Fibroblast of lung (primary cell): ENCODE results near the gene USP6NL. TPM values are rescaled to one million over a fixed set of nuclear protein-coding genes. Genes with fewer than 3 reads are reported as not detected.

Source experiments
- DNase-seq, 2 donors: peaks; one replicate each; pipeline versions ENCODE4 v3.0.0 to v3.0.0-alpha.2; 2010; ENCODE audit warnings: low read depth in 2 of 2
- H2AFZ ChIP-seq: 2 replicates; pipeline ENCODE4 v1.5.1; 2012; ENCODE audit warnings: low read length, control low read depth, inconsistent platforms
- H3K27ac ChIP-seq: 2 replicates; pipeline ENCODE4 v1.5.1; 2011; ENCODE audit warnings: low read length, control low read depth; ENCODE audit not compliant: insufficient read depth
- H3K27me3 ChIP-seq: 2 replicates; pipeline ENCODE4 v1.5.1; 2011; ENCODE audit warnings: mild to moderate bottlenecking, low read length; ENCODE audit not compliant: control insufficient read depth, insufficient read depth
- H3K36me3 ChIP-seq: 2 replicates; pipeline ENCODE4 v1.5.1; 2011; ENCODE audit warnings: low read length; ENCODE audit not compliant: control insufficient read depth, insufficient read depth
- H3K4me1 ChIP-seq: 2 replicates; pipeline ENCODE4 v1.5.1; 2011; ENCODE audit warnings: low read length; ENCODE audit not compliant: control insufficient read depth, insufficient read depth; ENCODE audit errors: extremely low read depth
- H3K4me2 ChIP-seq: 2 replicates; pipeline ENCODE4 v1.5.1; 2011; ENCODE audit warnings: low read length, control low read depth; ENCODE audit not compliant: insufficient read depth; ENCODE audit errors: extremely low read depth
- H3K4me3 ChIP-seq, 4 experiments: fragments of 200-600 bp in 1 of 4; sonication (generic) in 1 of 4; replicated peaks in 1 of 4; 2 replicates each; pipeline ENCODE4 v1.5.1; 2011 to 2016; ENCODE audit warnings: low read length in 4 of 4, low read depth in 3 of 4, mild to moderate bottlenecking in 3 of 4, control low read depth in 2 of 4, inconsistent platforms in 1 of 4, mixed read lengths in 1 of 4; ENCODE audit not compliant: insufficient read depth in 1 of 4; ENCODE audit errors: control extremely low read depth in 1 of 4
- H3K79me2 ChIP-seq: 2 replicates; pipeline ENCODE4 v1.5.1; 2012; ENCODE audit warnings: mild to moderate bottlenecking, low read length, inconsistent platforms; ENCODE audit not compliant: control insufficient read depth, insufficient read depth
- H3K9ac ChIP-seq: 2 replicates; pipeline ENCODE4 v1.5.1; 2011; ENCODE audit warnings: mild to moderate bottlenecking, low read length, control low read depth; ENCODE audit not compliant: insufficient read depth
- H3K9me3 ChIP-seq: 2 replicates; pipeline ENCODE4 v1.5.1; 2012; ENCODE audit warnings: low read depth, low read length; ENCODE audit not compliant: control insufficient read depth, insufficient read depth
- H4K20me1 ChIP-seq: 2 replicates; pipeline ENCODE4 v1.5.1; 2011; ENCODE audit warnings: low read length; ENCODE audit not compliant: control insufficient read depth, insufficient read depth; ENCODE audit errors: extremely low read depth
- CTCF ChIP-seq, 2 donors: IDR thresholded peaks in 1 of 2; conservative IDR thresholded peaks in 1 of 2; 1 replicate in 1 of 2; 2 replicates in 1 of 2; pipeline ENCODE4 v1.5.1; 2011 to 2012; ENCODE audit warnings: low read length in 2 of 2, control low read depth in 1 of 2, inconsistent platforms in 1 of 2, low read depth in 1 of 2, mild to moderate bottlenecking in 1 of 2
- EZH2 ChIP-seq: IDR thresholded peaks from 2 replicates; pipeline ENCODE4 v1.5.1; 2012; ENCODE audit warnings: low read length, control low read depth, mild to moderate bottlenecking; ENCODE audit errors: missing control alignments
- polyA plus RNA-seq, 2 donors: library from polyadenylated mRNA; depleted of rRNA in 1 of 2; stranded (reverse) in 1 of 2; unstranded in 1 of 2; fragments of >200 nt; gene quantifications; 2 replicates each; pipeline ENCODE4 v1.2.1, GENCODE V29; 2011 to 2012; ENCODE audit warnings: missing spikeins in 1 of 2
- total RNA-seq: library from RNA; depleted of rRNA; stranded (reverse); fragments of >200 nt; gene quantifications from 2 replicates; pipeline ENCODE4 v1.2.1, GENCODE V29; 2014

Gene USP6NL
- total and polyA plus RNA-seq, 2 donors (not counting 1 experiment from before 2014, with no cell fraction given) = 8.9 to 13.4 TPM

GRCh38 chr10:11489591-11489990, 121.9 kb downstream of the USP6NL start:
- no peak overlapping the region for H2AFZ ChIP-seq
- H3K27ac ChIP-seq = no peak overlapping the region
- H3K36me3 ChIP-seq = no peaks in the 10 kb centered on the region

GRCh38 chr10:11488126-11488525, 123.3 kb downstream of the USP6NL start:
- Histone ChIP-seq H2AFZ (no peak overlapping the region), H3K27ac (no peak overlapping the region), H3K27me3 (no peaks in the 10 kb centered on the region), H3K4me1 (no peaks in the 10 kb centered on the region), H3K79me2 (no peaks in the 10 kb centered on the region), H3K9ac (no peak overlapping the region), H3K4me3 (no peak overlapping the region), H3K36me3 (no peaks in the 10 kb centered on the region), H3K4me2 (no peak overlapping the region), H4K20me1 (no peaks in the 10 kb centered on the region), H3K9me3 (no peaks in the 10 kb centered on the region)
- no peak for TF ChIP-seq EZH2
- TF ChIP-seq CTCF (conservative IDR thresholded peaks at IDR 0.05 in 1 of 2, IDR thresholded peaks at IDR 0.05 in 1 of 2; ENCODE audit: low read depth in 1 of 2, low read length in 2 of 2) = no peak
- peak; percentile 27 to 33 for DNase-seq

More at GRCh38 chr10:11489591-11489990, 121.9 kb downstream of the USP6NL start:
- no peaks in the 10 kb centered on the region for H4K20me1 ChIP-seq
- peak in 1 of 2 donors; percentile 25 for DNase-seq
- no peaks in the 10 kb centered on the region for H3K79me2 ChIP-seq
- no peaks in the 10 kb centered on the region for H3K9me3 ChIP-seq
- TF ChIP-seq CTCF (conservative IDR thresholded peaks at IDR 0.05 in 1 of 2, IDR thresholded peaks at IDR 0.05 in 1 of 2; ENCODE audit: low read depth in 1 of 2, low read length in 2 of 2) (no peak), EZH2 (no peak)
- H3K9ac ChIP-seq = no peak overlapping the region
- no peaks in the 10 kb centered on the region for H3K4me1 ChIP-seq
- no peaks in the 10 kb centered on the region for H3K27me3 ChIP-seq
- H3K4me2 ChIP-seq = no peak overlapping the region
- no peak overlapping the region for H3K4me3 ChIP-seq

DNA sequence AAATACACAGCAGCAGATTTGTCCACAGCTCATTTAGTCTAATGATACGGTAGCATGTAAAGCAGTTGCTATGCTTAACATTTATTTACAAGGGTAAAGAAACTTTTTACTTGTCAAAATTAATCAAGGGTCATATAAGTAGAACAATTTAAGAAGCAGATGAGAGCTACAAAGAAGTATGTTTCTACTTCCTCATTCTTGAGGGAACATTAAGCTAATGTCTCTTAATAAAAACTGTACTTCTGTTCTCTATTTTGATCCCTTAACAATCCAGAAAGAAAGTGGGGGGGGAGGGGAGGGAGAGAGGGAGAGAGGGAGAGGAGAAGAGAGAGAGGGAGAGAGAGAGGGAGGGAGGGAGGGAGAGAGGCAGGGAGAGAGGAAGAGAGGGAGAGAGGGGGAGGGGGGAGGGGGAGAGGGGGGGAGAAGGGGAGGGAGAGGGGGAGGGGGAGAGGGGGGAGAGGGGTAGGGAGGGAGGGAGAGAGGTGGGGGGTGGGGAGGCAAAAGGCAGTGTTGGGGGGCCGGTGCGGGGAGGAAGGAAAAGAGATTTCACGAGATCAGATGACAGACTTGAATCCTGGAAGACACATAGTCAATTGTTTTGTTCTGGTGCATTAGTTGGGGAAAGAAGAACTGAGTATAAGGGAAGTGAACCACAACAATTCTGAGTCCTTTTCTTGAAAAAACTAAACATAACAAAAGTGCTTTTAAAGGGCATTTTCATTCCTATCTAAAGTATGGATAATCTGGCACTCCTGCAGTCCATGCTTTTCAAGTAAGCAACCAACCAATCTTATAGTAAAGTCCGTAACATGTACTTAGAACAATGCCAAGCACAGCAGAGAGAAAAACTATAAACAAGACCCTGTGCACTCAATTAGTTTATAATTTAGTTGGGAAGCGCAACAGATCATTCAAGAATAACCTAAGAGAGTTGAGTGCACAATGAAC, 128.0 kb downstream of the USP6NL start:
- H3K27me3 ChIP-seq = no peaks in the 10 kb centered on the region
- no peak for DNase-seq
- H2AFZ ChIP-seq = no peak overlapping the region
- no peaks in the 10 kb centered on the region for H3K79me2 ChIP-seq
- TF ChIP-seq EZH2 (no peak), CTCF (conservative IDR thresholded peaks at IDR 0.05 in 1 of 2, IDR thresholded peaks at IDR 0.05 in 1 of 2; ENCODE audit: low read depth in 1 of 2, low read length in 2 of 2) (no peak)
- no peaks in the 10 kb centered on the region for H3K36me3 ChIP-seq
- no peaks in the 10 kb centered on the region for H3K4me1 ChIP-seq
- no peak overlapping the region for H3K4me2 ChIP-seq
- H3K9me3 ChIP-seq = no peaks in the 10 kb centered on the region
- H3K27ac ChIP-seq = no peak overlapping the region
- no peaks in the 10 kb centered on the region for H4K20me1 ChIP-seq
- no peak overlapping the region for H3K4me3 ChIP-seq
- H3K9ac ChIP-seq = no peak overlapping the region
